ENCODE measurements around the gene CCS. TPM values are rescaled to one million over a fixed set of nuclear protein-coding genes. Genes with fewer than 3 reads are reported as not detected.
"Not testable (repeated sequence)": the region's sequence is repeated elsewhere in the genome, so short reads cannot be mapped to it uniquely, and the experiment has no call there.

The CCS gene
- total RNA-seq, 1 experiment from 2014 or later, result 43.5 TPM

DNA sequence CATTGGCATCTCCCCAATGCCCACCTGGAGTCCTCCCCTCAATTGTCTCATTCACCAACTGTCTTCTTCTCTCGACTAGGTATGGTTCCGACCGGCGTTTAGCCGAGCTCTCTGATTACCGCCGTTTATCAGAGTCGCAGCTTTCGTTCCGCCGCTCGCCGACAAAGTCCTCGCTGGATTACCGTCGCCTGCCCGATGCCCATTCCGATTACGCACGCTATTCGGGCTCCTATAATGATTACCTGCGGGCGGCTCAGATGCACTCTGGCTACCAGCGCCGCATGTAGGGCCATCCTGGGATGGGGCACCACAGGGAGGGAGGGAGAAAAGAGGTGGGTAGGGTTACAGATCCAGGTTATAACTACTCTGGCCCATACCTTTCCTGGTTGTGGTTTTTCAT is 33.4 kb downstream of the CCS start:
- DNase-seq (ENCODE audit: low spot score), result no peak

DNA sequence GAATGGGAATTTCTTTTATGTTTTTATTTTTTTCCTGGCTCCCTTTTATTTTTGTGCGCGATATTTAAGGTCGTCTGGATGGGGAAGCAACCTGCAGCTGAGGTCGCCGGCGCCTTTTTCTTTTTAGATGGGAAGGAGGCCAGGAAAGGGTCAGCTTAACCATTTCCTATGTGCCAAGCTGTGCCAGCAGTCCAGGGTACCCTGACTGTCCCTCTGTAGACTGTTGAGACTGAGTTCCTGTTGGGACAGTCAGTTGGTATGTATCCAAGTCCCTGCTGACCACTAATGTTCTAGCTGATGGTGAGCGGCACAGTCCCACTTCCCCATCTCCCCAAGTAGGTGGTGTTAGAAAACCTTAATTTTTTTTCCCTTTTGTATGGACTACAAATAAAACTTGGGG is 33.9 kb downstream of the CCS start:
- DNase-seq (ENCODE audit: low spot score), result no peak

DNA sequence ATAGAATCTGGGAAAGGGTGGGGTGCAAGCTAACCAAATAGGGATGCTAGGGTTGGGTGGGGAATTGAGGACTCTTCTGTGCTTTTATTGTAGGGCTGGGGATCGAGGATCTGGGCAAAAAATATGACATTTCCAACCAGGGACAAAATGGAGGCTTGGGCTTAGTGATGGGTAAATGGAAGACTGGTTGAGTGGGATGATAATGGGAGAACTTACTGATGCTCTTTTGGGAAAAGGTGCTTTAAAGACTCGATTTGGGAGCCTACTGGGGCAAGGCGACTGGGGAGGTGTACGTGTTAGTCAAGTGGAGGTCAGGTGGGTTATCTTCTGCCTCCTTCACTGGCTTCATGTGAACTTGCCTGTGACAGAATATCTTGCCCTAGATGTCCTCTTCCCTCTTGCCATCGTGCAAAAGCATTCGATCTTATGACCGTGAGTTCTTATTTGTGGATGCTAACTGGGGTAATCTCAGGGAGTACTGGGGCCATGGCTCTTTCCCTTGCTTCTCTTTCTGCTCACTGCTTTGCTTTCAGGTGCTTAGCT is 35.1 kb downstream of the CCS start:
- no peak for DNase-seq (ENCODE audit: low spot score)

DNA sequence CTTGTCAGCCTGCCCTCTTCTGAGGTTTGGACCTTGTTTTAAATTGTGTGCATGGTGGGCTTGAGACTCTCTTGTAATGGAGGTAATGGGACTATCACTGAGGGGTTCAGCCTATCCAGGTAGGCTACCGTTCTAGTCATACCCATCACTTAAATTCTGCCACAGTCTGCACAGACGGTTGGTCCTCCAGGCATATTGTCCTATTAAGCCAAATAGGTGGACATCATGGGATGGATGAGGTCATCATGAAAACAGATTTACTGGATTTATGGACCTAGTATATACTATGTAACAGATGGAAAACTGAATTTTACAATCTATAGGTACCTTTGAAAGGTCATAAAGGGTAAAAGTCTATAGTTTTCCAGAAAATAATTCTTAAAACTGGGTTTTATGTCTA is 36.4 kb downstream of the CCS start:
- DNase-seq (ENCODE audit: low spot score), result no peak

DNA sequence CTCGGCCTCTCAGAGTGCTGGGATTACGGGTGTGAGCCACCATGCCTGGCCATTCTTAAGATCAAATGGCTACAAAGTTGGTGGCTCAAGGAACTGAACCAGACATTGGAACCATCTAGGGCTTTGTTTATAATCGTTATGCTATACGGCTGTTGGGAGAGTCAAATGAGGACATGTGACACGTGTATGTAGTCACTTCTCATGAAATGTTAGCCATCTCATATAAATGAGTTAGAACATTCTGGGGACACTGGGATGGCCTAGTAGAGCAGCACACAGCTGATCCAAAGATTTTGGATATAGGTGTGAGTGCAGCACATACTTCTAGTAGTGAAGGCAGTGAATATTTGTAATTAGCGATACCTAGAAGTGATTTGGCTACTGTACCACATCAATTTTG is 38.9 kb downstream of the CCS start:
- DNase-seq (ENCODE audit: low spot score), result no peak

DNA sequence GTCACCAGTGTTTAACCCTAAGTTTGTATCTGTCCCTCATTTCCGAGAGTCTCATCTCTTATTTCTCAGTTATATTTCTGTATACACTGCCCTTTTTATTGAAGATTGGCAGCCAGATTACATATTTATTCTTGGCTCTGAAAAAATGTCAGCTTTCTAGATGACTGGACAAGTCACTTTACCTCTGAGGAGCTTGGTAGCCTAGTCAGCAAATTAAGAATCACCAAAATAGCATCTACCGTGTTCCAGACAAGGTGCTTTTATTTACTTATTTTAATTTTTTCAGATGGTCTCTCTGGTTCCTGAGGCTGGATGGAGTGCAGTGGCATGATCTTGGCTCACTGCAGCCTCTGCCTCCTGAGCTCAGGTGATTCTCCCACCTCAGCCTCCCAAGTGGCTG is 40.0 kb downstream of the CCS start:
- DNase-seq (ENCODE audit: low spot score), result no peak

DNA sequence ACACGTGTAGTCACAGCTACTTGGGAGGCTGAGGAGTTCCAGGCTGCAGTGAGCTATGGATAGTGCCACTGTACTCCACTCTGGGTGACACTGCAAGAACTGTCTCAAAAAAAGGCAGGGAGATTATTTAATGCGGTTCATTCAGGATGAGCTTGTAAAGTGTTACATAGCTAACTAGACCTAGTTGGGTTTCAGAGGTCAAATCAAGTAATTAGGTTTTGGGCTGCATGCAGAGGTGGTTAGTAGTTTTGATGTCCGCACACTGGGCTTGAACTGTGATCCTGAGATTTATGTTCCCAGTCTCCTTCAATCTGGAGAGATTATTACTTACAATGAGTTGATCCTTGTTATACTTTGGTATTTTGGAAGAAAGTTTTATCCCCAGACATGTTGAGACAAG is 43.4 kb downstream of the CCS start:
- DNase-seq (ENCODE audit: low spot score), result no peak

DNA sequence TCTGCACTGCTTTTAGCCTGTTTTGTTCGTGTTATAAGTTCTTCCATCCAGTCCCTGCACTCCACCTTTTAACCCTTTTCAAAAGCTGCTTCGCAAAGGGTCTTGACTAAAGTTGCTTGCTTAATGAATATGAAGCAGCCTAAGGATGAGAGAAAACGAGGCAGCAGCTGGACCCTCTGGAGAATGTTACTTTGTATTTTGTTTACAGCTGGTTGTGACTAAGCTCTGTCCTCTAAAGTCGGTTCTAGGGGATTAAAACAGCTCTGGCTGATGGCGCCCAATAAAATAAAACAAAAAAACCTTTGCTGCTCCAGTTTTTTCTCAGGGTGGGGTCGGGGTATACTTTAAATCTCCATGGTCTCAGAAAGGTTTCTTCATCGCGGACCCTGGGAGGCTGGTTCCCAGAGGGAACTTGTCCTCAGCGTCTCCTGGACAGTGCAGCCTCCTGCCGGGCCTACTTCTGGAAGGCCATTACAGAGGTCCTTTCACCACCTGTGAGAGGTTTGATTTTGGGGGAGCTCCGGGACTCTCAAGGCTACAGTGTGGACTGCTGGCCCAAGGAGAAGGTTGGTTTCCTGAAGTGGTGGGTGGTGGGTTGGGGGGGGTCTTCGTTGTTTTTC is 44.7 kb downstream of the CCS start:
- DNase-seq (ENCODE audit: low spot score), result no peak

DNA sequence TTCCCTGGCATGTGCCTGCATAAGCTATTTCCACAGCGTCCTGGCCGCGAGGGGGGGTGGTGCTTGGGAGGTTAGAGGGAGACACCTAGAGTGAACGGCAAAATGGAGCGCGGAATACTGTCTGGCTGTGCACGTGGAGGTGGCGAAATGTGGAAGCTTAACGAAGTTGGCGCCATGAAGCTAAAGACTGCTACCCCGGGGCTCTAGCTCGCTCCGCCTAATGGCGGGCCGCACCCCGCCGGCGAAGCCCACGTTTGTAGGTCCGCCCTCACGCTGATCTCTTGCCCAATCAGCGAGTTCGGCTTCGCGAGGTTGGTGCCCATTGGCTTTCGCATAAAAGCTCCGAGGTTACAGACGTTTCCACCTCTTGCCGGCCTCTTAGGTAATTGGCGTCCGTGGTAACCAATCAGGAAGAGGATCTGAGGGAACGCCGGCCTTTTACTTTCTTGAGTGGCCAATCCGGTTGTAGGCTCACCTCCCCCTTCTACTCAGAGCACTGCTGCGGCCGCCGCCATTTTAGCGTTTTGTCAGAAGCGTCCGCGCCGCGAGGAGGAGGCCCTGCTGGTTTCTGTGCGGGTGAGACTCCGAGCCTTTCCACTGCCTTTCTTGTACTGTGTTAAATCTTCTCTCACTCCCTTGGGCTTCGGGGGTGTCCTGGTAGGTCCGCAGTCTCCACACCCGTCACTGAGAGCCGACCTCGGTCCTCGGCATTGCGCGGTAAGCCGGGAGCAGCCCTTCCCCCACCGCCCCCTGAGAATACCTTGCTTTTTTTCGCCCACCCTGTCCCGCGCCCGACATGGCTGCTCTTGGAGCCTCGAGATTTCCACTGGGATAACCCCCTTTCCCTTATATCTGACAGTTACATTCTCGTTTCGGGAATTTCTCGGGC is 45.4 kb downstream of the CCS start, which contains the start of gene RBM4:
TSS of gene RBM4 (plus strand) at position 527 of the 889 bp plus-strand sequence. CDS start 1,009 bp downstream, outside the sequence.
- DNase-seq (ENCODE audit: low spot score), result peak; percentile 100

DNA sequence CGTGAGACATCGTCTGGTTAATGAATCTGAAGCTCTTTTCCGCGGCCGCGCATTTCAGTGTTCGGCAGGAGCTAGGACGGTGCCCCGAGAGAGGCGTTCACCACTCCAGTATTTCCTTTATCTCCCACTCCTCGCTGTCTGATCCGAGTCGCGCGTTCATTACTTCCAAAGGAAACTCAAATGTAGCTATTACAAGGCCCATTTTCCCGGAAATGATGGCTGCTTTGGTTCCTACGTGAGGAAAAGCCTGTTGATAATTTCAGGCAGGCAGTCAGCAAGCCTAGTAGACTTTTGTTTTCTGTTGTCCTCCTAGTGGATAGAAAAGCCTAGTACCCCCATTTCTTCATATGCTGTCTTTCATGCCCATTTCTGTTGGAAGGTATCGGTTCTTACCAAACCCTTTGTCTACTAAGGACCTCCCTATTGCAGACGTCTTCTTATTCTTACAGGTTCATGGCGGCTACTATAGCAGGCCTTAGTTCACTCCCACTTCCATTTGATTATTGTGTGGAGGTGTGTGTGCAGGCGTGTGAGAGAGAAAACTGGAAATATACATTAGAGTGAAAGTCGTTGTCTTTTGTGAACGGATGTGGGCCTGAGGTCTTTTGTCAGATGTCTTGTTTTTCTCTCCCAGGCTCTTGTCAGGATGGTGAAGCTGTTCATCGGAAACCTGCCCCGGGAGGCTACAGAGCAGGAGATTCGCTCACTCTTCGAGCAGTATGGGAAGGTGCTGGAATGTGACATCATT is 46.3 kb downstream of the CCS start:
- peak; percentile 61 for DNase-seq (ENCODE audit: low spot score)

DNA sequence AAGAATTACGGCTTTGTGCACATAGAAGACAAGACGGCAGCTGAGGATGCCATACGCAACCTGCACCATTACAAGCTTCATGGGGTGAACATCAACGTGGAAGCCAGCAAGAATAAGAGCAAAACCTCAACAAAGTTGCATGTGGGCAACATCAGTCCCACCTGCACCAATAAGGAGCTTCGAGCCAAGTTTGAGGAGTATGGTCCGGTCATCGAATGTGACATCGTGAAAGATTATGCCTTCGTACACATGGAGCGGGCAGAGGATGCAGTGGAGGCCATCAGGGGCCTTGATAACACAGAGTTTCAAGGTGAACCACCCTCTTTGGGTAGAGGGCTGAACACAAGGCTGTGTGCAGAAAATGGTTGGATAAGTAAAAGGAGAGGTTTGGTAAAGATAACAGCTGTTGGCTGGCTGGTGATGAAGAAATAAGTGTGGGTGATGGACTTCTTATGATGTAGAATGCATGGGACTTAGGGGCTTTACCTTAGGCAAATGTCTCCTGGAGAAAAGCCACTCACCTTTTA is 46.9 kb downstream of the CCS start:
- DNase-seq (ENCODE audit: low spot score), result not testable (repeated sequence)

DNA sequence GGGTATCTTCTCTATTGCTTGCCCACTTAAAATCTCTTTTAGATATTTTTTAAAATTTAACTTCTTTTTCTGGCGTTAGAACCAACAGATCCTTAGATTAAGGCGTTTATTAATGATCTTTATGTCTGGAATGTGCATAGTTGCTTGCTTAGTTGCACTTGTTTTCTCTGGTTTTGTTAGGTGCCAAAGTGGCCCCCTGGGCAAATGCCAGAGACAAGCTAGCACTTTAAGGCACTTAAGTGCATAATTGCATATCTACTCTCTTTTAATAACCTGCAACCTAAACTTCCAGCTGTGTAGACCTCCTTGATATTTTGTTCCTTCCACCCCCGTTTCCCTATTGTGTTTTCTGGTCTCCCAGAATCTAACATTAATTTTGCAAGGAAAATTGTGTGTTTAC is 48.8 kb downstream of the CCS start:
- no peak for DNase-seq (ENCODE audit: low spot score)

DNA sequence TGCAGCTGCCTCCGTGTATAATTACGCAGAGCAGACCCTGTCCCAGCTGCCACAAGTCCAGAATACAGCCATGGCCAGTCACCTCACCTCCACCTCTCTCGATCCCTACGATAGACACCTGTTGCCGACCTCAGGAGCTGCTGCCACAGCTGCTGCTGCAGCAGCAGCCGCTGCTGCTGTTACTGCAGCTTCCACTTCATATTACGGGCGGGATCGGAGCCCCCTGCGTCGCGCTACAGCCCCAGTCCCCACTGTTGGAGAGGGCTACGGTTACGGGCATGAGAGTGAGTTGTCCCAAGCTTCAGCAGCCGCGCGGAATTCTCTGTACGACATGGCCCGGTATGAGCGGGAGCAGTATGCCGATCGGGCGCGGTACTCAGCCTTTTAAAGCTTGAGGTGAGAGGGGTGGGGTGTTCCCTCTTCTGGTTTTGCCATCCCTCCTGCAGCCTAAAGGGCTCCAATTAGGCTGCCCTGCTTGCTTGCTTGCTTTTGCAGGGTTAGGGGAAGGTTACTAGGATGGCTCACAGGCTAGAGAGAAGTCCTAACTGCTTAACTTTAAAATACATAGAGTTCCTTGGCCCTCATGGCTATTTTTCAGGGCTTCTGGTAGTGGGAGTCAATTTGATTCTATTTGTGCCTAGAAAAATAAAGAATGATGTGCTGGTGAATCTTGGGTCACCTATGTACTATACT is 50.9 kb downstream of the CCS start:
- DNase-seq (ENCODE audit: low spot score), result no peak

DNA sequence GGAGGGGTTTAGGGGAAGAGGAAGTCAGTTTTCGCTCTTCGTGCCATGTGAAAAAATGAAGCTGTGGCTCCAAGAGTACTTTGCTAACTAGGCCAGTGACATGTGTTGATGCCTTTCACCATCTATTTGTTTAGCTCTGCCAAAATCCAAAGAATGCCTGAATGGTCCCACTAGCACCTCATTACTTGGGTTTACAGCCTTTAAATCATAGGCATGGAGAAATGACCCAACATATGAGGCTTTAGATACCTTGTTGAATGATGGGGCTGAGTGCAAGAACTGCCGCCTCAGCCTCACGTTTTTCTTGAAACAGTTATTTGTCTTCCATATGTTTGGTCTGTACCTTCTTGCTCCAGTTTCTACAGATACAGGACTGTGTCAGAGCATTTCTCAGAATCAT is 53.8 kb downstream of the CCS start:
- DNase-seq (ENCODE audit: low spot score), result no peak

DNA sequence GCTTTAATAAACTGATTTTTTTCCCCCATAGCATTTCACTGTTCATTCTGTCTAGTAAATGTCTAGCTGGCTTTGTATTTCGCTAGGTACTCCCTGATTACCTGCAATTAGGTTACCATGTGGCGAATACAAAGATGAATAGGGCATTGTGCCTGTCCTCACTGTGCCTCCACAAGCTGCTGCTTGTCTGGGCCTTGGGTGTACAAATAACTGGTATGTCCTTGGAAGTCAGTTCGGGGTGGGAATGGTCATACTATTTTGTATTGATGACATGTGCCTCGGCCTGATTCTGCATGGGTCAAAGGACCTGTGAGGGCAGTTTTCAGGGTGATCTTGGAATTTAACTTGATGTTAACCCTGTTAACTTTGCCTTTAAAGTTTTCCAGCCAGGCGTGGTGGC is 56.9 kb downstream of the CCS start:
- DNase-seq (ENCODE audit: low spot score), result no peak

DNA sequence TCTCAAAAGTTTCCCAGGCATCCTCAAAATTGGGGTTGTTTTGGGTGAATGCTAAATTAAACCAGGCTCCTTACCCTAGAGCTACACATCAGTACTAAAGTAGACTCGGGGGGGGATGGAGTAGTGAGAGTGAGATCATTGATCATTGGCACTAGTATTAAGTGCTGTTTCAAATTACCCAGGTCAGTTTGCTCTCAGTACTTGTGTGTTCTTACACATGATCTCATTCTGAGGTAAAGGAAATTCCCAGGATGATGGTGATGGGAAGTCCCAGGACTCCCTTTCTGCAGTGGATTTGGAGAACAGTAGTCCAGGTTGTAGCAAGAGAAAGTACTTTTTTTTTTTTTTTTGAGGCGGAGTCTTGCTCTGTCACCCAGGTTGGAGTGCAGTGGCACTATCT is 58.0 kb downstream of the CCS start:
- DNase-seq (ENCODE audit: low spot score), result no peak

DNA sequence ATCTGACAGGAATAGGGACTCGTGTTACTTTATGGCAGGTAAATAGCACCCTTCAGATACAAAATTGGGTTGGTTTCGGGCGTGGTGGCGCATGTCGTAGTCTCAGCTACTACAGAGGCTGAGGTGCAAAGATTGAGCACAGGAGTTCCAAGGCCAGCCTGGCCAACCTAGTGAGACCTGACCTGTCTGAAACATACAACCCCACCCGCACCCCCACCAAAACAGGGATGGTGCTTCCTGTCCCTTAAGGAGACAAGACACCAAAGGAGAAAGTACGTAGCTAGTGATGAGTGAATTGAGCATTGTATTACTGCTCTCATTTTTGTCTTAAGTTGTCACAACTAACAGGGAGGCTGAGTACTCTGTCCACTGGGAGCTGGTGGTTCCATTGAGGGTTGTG is 59.7 kb downstream of the CCS start:
- no peak for DNase-seq (ENCODE audit: low spot score)

DNA sequence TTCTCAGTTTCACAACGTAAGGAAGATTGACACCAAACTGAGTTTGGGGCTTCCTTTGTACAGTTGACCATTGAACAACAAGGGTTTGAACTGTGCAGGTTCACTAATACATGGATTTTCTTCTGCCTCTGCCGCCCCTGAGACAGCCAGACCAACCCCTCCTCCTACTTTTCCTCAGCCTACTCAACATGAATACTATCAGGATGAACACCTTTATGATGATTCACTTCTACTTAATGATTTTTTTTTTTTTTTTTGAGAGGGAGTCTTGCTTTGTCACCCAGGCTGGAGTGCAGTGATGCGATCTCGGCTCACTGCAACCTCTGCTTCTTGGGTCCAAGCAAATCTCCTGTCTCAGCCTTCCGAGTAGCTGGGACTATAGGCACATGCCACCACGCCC is 60.1 kb downstream of the CCS start:
- no peak for DNase-seq (ENCODE audit: low spot score)
